Measurements from ENCODE around the gene CROCC2. TPM values are rescaled to one million over a fixed set of nuclear protein-coding genes. Genes with fewer than 3 reads are reported as not detected.

Gene CROCC2
- total and polyA plus RNA-seq, 11 donors = not detected

- Histone ChIP-seq H3K4me1 (peaks cover 3 to 52% (median 25%) of the 10 kb centered on the region in 12 donors), H3K27ac (no peak overlapping the region), H3K27me3 (peaks cover 0 to 30% (median 14%) of the 10 kb centered on the region in 9 donors), H3K36me3 (no peaks in the 10 kb centered on the region), H3K9me3 (no peaks in the 10 kb centered on the region), H3K4me3 (no peak overlapping the region)
- DNase-seq = peak in 4 of 5 donors; percentile 9 to 39 (median 22)
- no peak for ATAC-seq
- TF ChIP-seq CTCF (IDR thresholded peaks at IDR 0.05) (no peak), POLR2A (IDR thresholded peaks at IDR 0.05) (no peak)
- 62 to 93% (median 86%) methylated on average over 5 to 10 of the region's 10 CpGs for WGBS, 4 donors
- intact Hi-C loops (cut with DNase I) = loop anchor here in 5 of 10 donors (5.0 to 10.0 kb wide), 2 partner anchors 70 to 77 kb away; partner anchors contain the start of gene SNED1 (in 2 of the 5)
Observed at GRCh38 chr2:240917684-240918257, 11.6 kb downstream of the CROCC2 start.

- intact Hi-C loops (cut with DNase I) = loop anchor here in 5 of 10 donors (5.0 to 10.0 kb wide), 2 partner anchors 69 to 76 kb away; partner anchors contain the start of gene SNED1 (in 2 of the 5)
- ATAC-seq (no peak), DNase-seq (peak; percentile 6 to 51 (median 17))
- Histone ChIP-seq H3K36me3 (no peaks in the 10 kb centered on the region), H3K4me3 (no peak overlapping the region), H3K4me1 (peaks cover 3 to 47% (median 21%) of the 10 kb centered on the region in 12 donors), H3K27me3 (peaks cover 0 to 30% (median 14%) of the 10 kb centered on the region in 9 donors), H3K27ac (no peak overlapping the region), H3K9me3 (no peaks in the 10 kb centered on the region)
- TF ChIP-seq POLR2A (IDR thresholded peaks at IDR 0.05) = no peak
- TF ChIP-seq CTCF (IDR thresholded peaks at IDR 0.05) = no peak
- WGBS, 4 donors = 91 to 97% (median 94%) methylated on average over 16 to 36 of the region's 36 CpGs
Observed at GRCh38 chr2:240918258-240919091, 12.3 kb downstream of the CROCC2 start.

GRCh38 chr2:240919161-240919781 is 13.1 kb downstream of the CROCC2 start:
- DNase-seq (peak in 3 of 5 donors; percentile 4 to 52 (median 15)), ATAC-seq (no peak)
- Histone ChIP-seq H3K27me3 (peaks cover 0 to 27% (median 14%) of the 10 kb centered on the region in 9 donors), H3K27ac (no peak overlapping the region), H3K36me3 (no peaks in the 10 kb centered on the region), H3K4me1 (peaks cover 3 to 39% (median 14%) of the 10 kb centered on the region in 12 donors), H3K9me3 (no peaks in the 10 kb centered on the region), H3K4me3 (no peak overlapping the region)
- WGBS, 4 donors = 89 to 94% (median 91%) methylated on average over 11 to 19 of the region's 19 CpGs
- intact Hi-C loops (cut with DNase I) = loop anchor here in 5 of 10 donors (5.0 to 10.0 kb wide), 2 partner anchors 68 to 76 kb away; partner anchors contain the start of gene SNED1 (in 2 of the 5)
- TF ChIP-seq CTCF (IDR thresholded peaks at IDR 0.05) = no peak

Measured in heart left ventricle (tissue), 16 donors.